H1 (cell line): ENCODE results near the gene PDE1C. TPM values are rescaled to one million over a fixed set of nuclear protein-coding genes. Genes with fewer than 3 reads are reported as not detected.
A peak's percentile ranks its signal among the peaks of the same experiment; 100 is the strongest.

Experiments
- CTCF ChIA-PET: fragments of 300-600 bp; sonication (Branson Sonifier 250); formaldehyde crosslinking; loops from one replicate; lab custom pipeline; 2021; ENCODE audit not compliant: partially characterized antibody; lab: Charles Lee
- POLR2A ChIA-PET: fragments of 300-600 bp; sonication (Branson Sonifier 250); formaldehyde crosslinking; loops from one replicate; lab custom pipeline; 2021; ENCODE audit warnings: inconsistent platforms; ENCODE audit not compliant: partially characterized antibody; lab: Charles Lee
- DNase-seq, 2 experiments: peaks; one replicate each; pipeline versions ENCODE4 v3.0.0 to v3.0.0-alpha.2; 2010 to 2022; ENCODE audit warnings: low spot score in 2 of 2, low read depth in 1 of 2, mixed read lengths in 1 of 2
- FAIRE-seq: peaks from 2 replicates; lab custom pipeline; 2011; peaks lifted over from hg19 to GRCh38; lab: Jason Lieb, UNC
- H2AFZ ChIP-seq: 2 replicates; pipeline ENCODE4 v1.8.1; 2012; ENCODE audit warnings: low read length, inconsistent platforms
- H2AK5ac ChIP-seq: 2 replicates; pipeline ENCODE4 v1.6.1; 2013; ENCODE audit warnings: low read depth, low read length
- H2BK120ac ChIP-seq: replicated peaks from 2 replicates; pipeline ENCODE3; 2013; ENCODE audit warnings: low read depth, low read length, inconsistent platforms
- H2BK12ac ChIP-seq: 2 replicates; pipeline ENCODE4 v1.6.1; 2013; ENCODE audit warnings: low read depth, low read length
- H2BK15ac ChIP-seq: 2 replicates; pipeline ENCODE4 v1.6.1; 2013; ENCODE audit warnings: low read length
- H2BK20ac ChIP-seq: 2 replicates; pipeline ENCODE4 v1.6.1; 2013; ENCODE audit warnings: low read length
- H2BK5ac ChIP-seq: 2 replicates; pipeline ENCODE4 v1.6.1; 2013; ENCODE audit warnings: low read depth, low read length
- H3K14ac ChIP-seq: 2 replicates; pipeline ENCODE4 v1.6.1; 2013; ENCODE audit warnings: inconsistent platforms; ENCODE audit not compliant: insufficient read length
- H3K18ac ChIP-seq: 2 replicates; pipeline ENCODE4 v1.6.1; 2013; ENCODE audit warnings: low read length; ENCODE audit errors: extremely low read depth
- H3K23ac ChIP-seq: 2 replicates; pipeline ENCODE4 v1.6.1; 2013; ENCODE audit warnings: inconsistent platforms; ENCODE audit not compliant: insufficient read length
- H3K23me2 ChIP-seq: 2 replicates; pipeline ENCODE4 v1.6.1; 2013; ENCODE audit warnings: low read depth, low read length
- H3K27ac ChIP-seq: 2 replicates; pipeline ENCODE4 v1.6.1; 2011; ENCODE audit warnings: low read depth, low read length, inconsistent platforms
- H3K27me3 ChIP-seq, 4 experiments: replicated peaks in 1 of 4; 1 replicate in 1 of 4; 2 replicates in 3 of 4; pipeline versions ENCODE4 v1.6.1 to v1.8.1; 2011 to 2013; ENCODE audit warnings: low read length in 3 of 4, mild to moderate bottlenecking in 3 of 4, inconsistent platforms in 2 of 4, mixed read lengths in 2 of 4, moderate library complexity in 1 of 4; ENCODE audit not compliant: control insufficient read depth in 3 of 4, insufficient read depth in 3 of 4; ENCODE audit errors: extremely low read depth in 1 of 4
- H3K36me3 ChIP-seq, 4 experiments: 2 replicates each; pipeline versions ENCODE4 v1.6.1 to v1.8.1; 2011 to 2013; ENCODE audit warnings: mild to moderate bottlenecking in 4 of 4, low read length in 3 of 4, moderate library complexity in 2 of 4, control low read depth in 1 of 4, inconsistent platforms in 1 of 4; ENCODE audit not compliant: insufficient read depth in 4 of 4, control insufficient read depth in 2 of 4
- H3K4ac ChIP-seq: replicated peaks from 2 replicates; pipeline ENCODE3; 2013; ENCODE audit warnings: low read length, low read depth, mixed read lengths, inconsistent platforms; ENCODE audit not compliant: insufficient read length
- H3K4me1 ChIP-seq, 4 experiments: replicated peaks in 1 of 4; 1 replicate in 1 of 4; 2 replicates in 3 of 4; pipeline versions ENCODE4 v1.6.1 to v1.8.1; 2011 to 2013; ENCODE audit warnings: low read length in 3 of 4, inconsistent platforms in 2 of 4, mixed read lengths in 1 of 4; ENCODE audit not compliant: insufficient read depth in 4 of 4, control insufficient read depth in 3 of 4
- H3K4me2 ChIP-seq, 2 experiments: 2 replicates each; pipeline versions ENCODE4 v1.6.1 to v1.8.1; 2011 to 2013; ENCODE audit warnings: low read depth in 2 of 2, low read length in 2 of 2, control low read depth in 1 of 2, inconsistent platforms in 1 of 2, mild to moderate bottlenecking in 1 of 2; ENCODE audit not compliant: insufficient read depth in 1 of 2
- H3K4me3 ChIP-seq, 4 experiments: fragments of 200-600, 300-600 bp in 1 of 4; sonication (generic), shearing (Covaris generic), sonication (Bioruptor Twin) in 1 of 4; 2 replicates each; pipeline versions ENCODE4 v1.5.1 to v1.8.1; 2011 to 2016; ENCODE audit warnings: low read length in 4 of 4, low read depth in 3 of 4, control low read depth in 2 of 4, inconsistent platforms in 2 of 4, mild to moderate bottlenecking in 2 of 4, mixed read lengths in 1 of 4, moderate library complexity in 1 of 4; ENCODE audit not compliant: insufficient read depth in 2 of 4; ENCODE audit errors: extremely low read depth in 1 of 4
- H3K56ac ChIP-seq: replicated peaks from 2 replicates; pipeline ENCODE3; 2013; ENCODE audit warnings: low read depth, mild to moderate bottlenecking, mixed read lengths, low read length, inconsistent platforms; ENCODE audit not compliant: insufficient read length
- H3K79me1 ChIP-seq: 2 replicates; pipeline ENCODE4 v1.6.1; 2013; ENCODE audit warnings: low read depth, low read length, control low read depth
- H3K79me2 ChIP-seq, 2 experiments: 2 replicates each; pipeline versions ENCODE4 v1.6.1 to v1.8.1; 2012 to 2013; ENCODE audit warnings: low read length in 2 of 2, mild to moderate bottlenecking in 2 of 2, inconsistent platforms in 1 of 2; ENCODE audit not compliant: insufficient read depth in 2 of 2, control insufficient read depth in 1 of 2
- H3K9ac ChIP-seq, 4 experiments: replicated peaks in 1 of 4; 1 replicate in 1 of 4; 2 replicates in 3 of 4; pipeline versions ENCODE4 v1.6.1 to v1.8.1; 2011 to 2013; ENCODE audit warnings: low read depth in 3 of 4, low read length in 3 of 4, control low read depth in 2 of 4, mild to moderate bottlenecking in 2 of 4, moderate library complexity in 2 of 4, inconsistent platforms in 1 of 4; ENCODE audit errors: extremely low read depth in 1 of 4
- H3K9me3 ChIP-seq, 2 experiments: 2 replicates each; pipeline versions ENCODE4 v1.6.1 to v1.8.1; 2012 to 2013; ENCODE audit warnings: mild to moderate bottlenecking in 2 of 2, moderate library complexity in 2 of 2, control low read depth in 1 of 2, inconsistent platforms in 1 of 2, low read depth in 1 of 2, low read length in 1 of 2, mixed read lengths in 1 of 2; ENCODE audit not compliant: insufficient read depth in 2 of 2
- H4K20me1 ChIP-seq, 2 experiments: replicated peaks in 1 of 2; 2 replicates each; pipeline versions ENCODE3 to v1.8.1; 2011 to 2013; ENCODE audit warnings: inconsistent platforms in 2 of 2, low read length in 2 of 2, mild to moderate bottlenecking in 1 of 2; ENCODE audit not compliant: insufficient read depth in 2 of 2, control insufficient read depth in 1 of 2
- H4K5ac ChIP-seq: 2 replicates; pipeline ENCODE4 v1.6.1; 2013; ENCODE audit warnings: low read length, low read depth, mixed read lengths, inconsistent platforms; ENCODE audit not compliant: insufficient read length
- H4K8ac ChIP-seq: 2 replicates; pipeline ENCODE4 v1.8.0; 2013; ENCODE audit warnings: mild to moderate bottlenecking, moderate library complexity, low read length, inconsistent platforms; ENCODE audit not compliant: insufficient read depth; ENCODE audit errors: extremely low read depth
- H4K91ac ChIP-seq: replicated peaks from 2 replicates; pipeline ENCODE3; 2013; ENCODE audit warnings: low read length, mixed read lengths, inconsistent platforms; ENCODE audit not compliant: insufficient read length
- MAFK ChIP-seq: IDR thresholded peaks from 2 replicates; pipeline ENCODE4 v1.6.1; 2012; ENCODE audit warnings: low read depth, mild to moderate bottlenecking, improper control_type of control experiment, low read length
- PHF8 ChIP-seq: fragments of 200-600 bp; sonication (generic); conservative IDR thresholded peaks from 2 replicates; pipeline ENCODE4 v1.7.1; 2012; ENCODE audit warnings: low read depth, mild to moderate bottlenecking, inconsistent platforms, low read length, moderate library complexity
- WGBS, 2 experiments: shearing (Covaris generic) in 1 of 2; methylation state at CpG; one replicate each; pipeline versions ENCODE4 v1.1.6 to v1.1.7; 2013 to 2015; ENCODE audit warnings: low lambda C conversion rate in 2 of 2, mixed read lengths in 2 of 2, inconsistent platforms in 1 of 2, low coverage in 1 of 2, missing lambda C conversion rate in 1 of 2; ENCODE audit not compliant: insufficient replicate concordance in 2 of 2, insufficient coverage in 1 of 2, insufficient read length in 1 of 2; ENCODE audit errors: extremely low coverage in 1 of 2, missing lambda C conversion rate in 1 of 2; 5-methylcytosine and 5-hydroxymethylcytosine counted together
- polyA plus RNA-seq, 7 experiments: library from polyadenylated mRNA; depleted of rRNA in 3 of 7; stranded (reverse) in 5 of 7; unstranded in 2 of 7; fragments of >200 nt in 5 of 7; fragments of 200-250 nt in 2 of 7; gene quantifications; 1 replicate in 5 of 7; 2 replicates in 1 of 7; 4 replicates in 1 of 7; pipeline versions ENCODE4 v1.2.1 to v1.2.3, GENCODE V29; 2011 to 2013; ENCODE audit warnings: missing spikeins in 2 of 7, mixed read lengths in 2 of 7
- total RNA-seq: library from RNA; stranded (reverse); fragmentation: NEBNext Ultra II Directional; extraction: Animal tissue kit (Norgen Biotek cat#: 25700); gene quantifications from 2 replicates; pipeline ENCODE4 v1.2.1, GENCODE V29; 2021

Gene PDE1C
- total and polyA plus RNA-seq, 2 of the 8 experiments (the other 6 are each of a cell fraction or from before 2014, with no cell fraction given): 0.11 to 1.1 TPM

DNA sequence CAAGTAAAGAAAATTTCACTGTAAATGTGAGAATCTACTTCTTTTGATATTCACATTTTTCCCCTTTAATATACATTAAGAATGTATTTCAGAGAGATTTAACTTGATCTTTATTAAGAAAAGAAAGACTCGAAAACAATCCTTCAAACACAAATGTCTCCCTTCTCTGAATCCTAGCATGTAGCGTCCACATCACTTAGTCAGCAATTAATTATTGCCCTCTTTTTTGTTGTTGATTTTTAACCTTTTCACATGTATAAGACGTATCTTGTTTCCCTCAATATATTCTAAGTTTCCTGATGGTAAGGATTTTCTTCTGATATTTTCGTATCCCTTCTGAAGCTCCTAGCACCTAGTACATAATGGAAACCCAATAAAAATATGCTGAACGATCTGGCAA is 6.6 kb downstream of the PDE1C start:
- Histone ChIP-seq H2BK120ac (no peak overlapping the region), H3K23ac (no peak overlapping the region), H4K5ac (no peak overlapping the region), H3K36me3 (no peaks in the 10 kb centered on the region), H2BK5ac (no peak overlapping the region), H3K56ac (no peak overlapping the region), H2BK12ac (no peak overlapping the region)
- FAIRE-seq: no peak
- TF ChIP-seq MAFK: 0 out of 2 replicates have a peak, but pooled peaks have one; percentile 20
- TF ChIP-seq PHF8: no peak
- TF ChIP-seq, all 59 proteins: peak for 1
- Histone ChIP-seq H3K4ac (no peak overlapping the region), H2BK15ac (no peak overlapping the region), H2BK20ac (no peak overlapping the region), H4K91ac (no peak overlapping the region), H3K9me3 (no peaks in the 10 kb centered on the region), H3K18ac (no peak overlapping the region), H3K9ac (no peak overlapping the region), H3K14ac (no peak overlapping the region), H4K8ac (no peak overlapping the region), H3K79me1 (no peaks in the 10 kb centered on the region), H4K20me1 (no peaks in the 10 kb centered on the region), H3K27me3 (peaks cover under 1 to 14% (median 6%) of the 10 kb centered on the region in 4 experiments), H2AK5ac (no peak overlapping the region), H2AFZ (no peak overlapping the region), H3K79me2 (no peaks in the 10 kb centered on the region), H3K4me2 (no peak overlapping the region), H3K4me1 (peaks cover 0 to 7% (median 5%) of the 10 kb centered on the region in 4 experiments; a peak in 4 of 7 replicates), H3K23me2 (no peaks in the 10 kb centered on the region), H3K27ac (no peak overlapping the region), H3K4me3 (no peak overlapping the region)
- no peak for DNase-seq
- CTCF ChIA-PET: interaction anchor here (0.6 to 8.0 kb wide), 9 partner anchors 9 to 280 kb away, joined by 3 to 43 read pairs (median 3); no protein-coding TSS in a partner anchor
- POLR2A ChIA-PET: no interaction called here
- 87% methylated on average over 5 of the region's 5 CpGs; no CpG with 5 or more reads in 1 of the 2 experiments for WGBS, 2 experiments
